Kidney glomerular epithelial cell (primary cell): ENCODE results near the gene ICE2.

Source experiments
- DNase-seq: peaks from one replicate; lab custom pipeline; 2025; lab: John Stamatoyannopoulos, UW

ICE2 gene

GRCh38 chr15:60371175-60372051 lies 107.5 kb downstream of the ICE2 start:
- peak; percentile 100 for DNase-seq

DNA sequence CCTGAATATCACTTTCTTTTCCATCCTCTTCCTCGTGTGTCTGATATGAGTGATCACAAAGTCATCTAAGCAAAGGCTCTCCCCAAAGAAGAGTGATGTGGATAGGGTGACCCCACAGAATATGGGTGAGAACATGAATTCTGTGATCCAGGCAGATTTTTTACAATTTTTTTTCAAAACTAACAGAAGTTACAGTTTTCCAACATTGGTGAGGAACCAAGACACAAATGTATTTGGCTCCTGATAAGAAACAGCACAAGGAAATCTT lies 108.1 kb downstream of the ICE2 start:
- no peak for DNase-seq

DNA sequence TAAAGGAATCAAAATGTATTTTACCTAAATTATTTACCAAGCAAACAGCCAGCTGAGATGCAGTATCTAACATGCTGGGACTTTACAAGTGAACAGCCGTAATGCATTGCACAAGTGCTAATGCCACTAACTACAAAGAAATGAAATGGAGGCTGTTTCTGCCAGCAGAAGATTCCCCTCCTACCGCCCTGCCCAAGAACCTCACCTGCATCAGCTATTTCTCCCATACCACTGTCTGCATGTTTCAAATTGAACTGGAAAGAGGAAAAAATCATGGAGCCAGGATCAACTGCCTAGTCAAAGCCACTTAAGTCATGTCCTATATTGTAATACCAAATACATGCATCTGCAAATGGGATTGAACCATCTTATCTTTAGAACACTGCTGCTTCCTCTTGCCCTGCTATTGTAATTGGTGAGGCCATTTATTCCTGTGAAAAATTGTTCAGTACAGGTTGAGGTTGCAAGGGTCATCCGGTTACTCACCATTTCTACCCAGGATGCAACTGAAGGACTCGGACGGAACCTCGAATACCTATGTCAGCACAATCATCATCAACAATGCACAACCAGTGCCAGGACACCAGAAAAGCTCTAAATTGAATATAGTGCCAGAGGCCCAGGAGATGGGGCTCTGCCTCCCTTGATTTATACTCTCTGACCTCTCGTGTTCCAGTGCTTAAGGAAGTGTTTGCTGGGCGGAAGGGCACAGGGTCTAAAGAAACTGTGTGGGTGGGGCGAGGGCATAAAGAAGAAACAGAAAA lies 108.7 kb downstream of the ICE2 start:
- DNase-seq = peak; percentile 44

DNA sequence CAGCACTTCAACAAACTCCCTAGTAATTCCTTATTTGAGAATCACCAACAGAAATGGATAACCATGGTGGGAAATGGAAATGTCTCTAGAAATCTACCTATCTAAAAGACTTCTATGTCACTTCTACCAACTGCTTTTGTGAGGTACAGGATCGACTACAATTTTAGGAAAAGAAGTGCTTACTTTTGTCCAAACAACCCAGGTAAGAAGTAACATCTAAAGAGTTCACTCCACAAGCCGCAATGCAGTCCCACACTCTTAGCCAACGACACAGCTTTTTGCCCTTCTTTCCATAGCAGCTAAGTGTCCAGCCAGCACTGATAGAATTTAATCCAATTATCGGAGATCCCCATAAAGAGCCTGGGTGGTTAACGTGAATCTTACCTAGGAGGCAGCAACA lies 109.2 kb downstream of the ICE2 start:
- no peak for DNase-seq
